GM12878 (cell line): ENCODE data around the gene B3GNT4. TPM values are rescaled to one million over a fixed set of nuclear protein-coding genes. Genes with fewer than 3 reads are reported as not detected.

ENCODE experiments used
- ATAC-seq: fragments of 200-7000 bp; cut with Tn5 transposase; 3 replicates; pipeline ENCODE4 v1.9.1; 2020; ENCODE audit warnings: mild to moderate bottlenecking, moderate library complexity
- BruUV-seq: library from RNA; stranded (reverse); fragments of 400-500 nt; replicated peaks from 2 replicates; lab custom pipeline; 2021; lab: Mats Ljungman, UMichigan
- CTCF ChIA-PET: fragments of 300-600 bp; sonication (Branson Sonifier 250); formaldehyde crosslinking; extraction: SDS; loops from one replicate; lab custom pipeline; 2021; ENCODE audit warnings: inconsistent platforms; lab: Yijun Ruan, JAX
- POLR2A ChIA-PET: fragments of 350-600 bp; formaldehyde crosslinking; extraction: SDS; loops from one replicate; lab custom pipeline; 2021; ENCODE audit warnings: inconsistent platforms; lab: Charles Lee
- RAD21 ChIA-PET: fragments of 300-600 bp; sonication (Branson Sonifier 250); formaldehyde crosslinking; loops from one replicate; lab custom pipeline; 2023; ENCODE audit warnings: antibody characterized with exemption; ENCODE audit not compliant: unreplicated experiment; lab: Charles Lee
- SMC1A ChIA-PET: fragments of 300-600 bp; sonication (Branson Sonifier 250); formaldehyde crosslinking; loops from one replicate; lab custom pipeline; 2023; ENCODE audit not compliant: unreplicated experiment, uncharacterized antibody; lab: Charles Lee
- DNase-seq: peaks from one replicate; pipeline ENCODE4 v3.0.0-alpha.2; 2011; ENCODE audit warnings: low read depth, low spot score
- FAIRE-seq: peaks from 3 replicates; lab custom pipeline; 2011; peaks lifted over from hg19 to GRCh38; lab: Jason Lieb, UNC
- H2AFZ ChIP-seq: 2 replicates; pipeline ENCODE4 v1.6.0; 2011; ENCODE audit warnings: low read depth, low read length, control low read depth; ENCODE audit not compliant: control insufficient read depth
- H3K27ac ChIP-seq: 2 replicates; pipeline ENCODE4 v1.5.1; 2011; ENCODE audit warnings: control low read depth; ENCODE audit not compliant: control insufficient read depth, insufficient read depth
- H3K27me3 ChIP-seq, 2 experiments: replicated peaks in 1 of 2; 2 replicates each; pipeline versions ENCODE4 v1.6.0 to v1.6.1; 2011; ENCODE audit warnings: low read length in 1 of 2; ENCODE audit not compliant: control insufficient read depth in 2 of 2, insufficient read depth in 2 of 2
- H3K36me3 ChIP-seq, 2 experiments: 2 replicates each; pipeline ENCODE4 v1.5.1; 2011; ENCODE audit warnings: low read length in 1 of 2; ENCODE audit not compliant: control insufficient read depth in 2 of 2, insufficient read depth in 2 of 2
- H3K4me1 ChIP-seq: 2 replicates; pipeline ENCODE4 v1.6.1; 2011; ENCODE audit warnings: mild to moderate bottlenecking, low read length, moderate library complexity, mixed read lengths; ENCODE audit not compliant: control insufficient read depth, insufficient read depth
- H3K4me2 ChIP-seq: 2 replicates; pipeline ENCODE4 v1.6.0; 2011; ENCODE audit warnings: control low read depth; ENCODE audit not compliant: control insufficient read depth, insufficient read depth
- H3K4me3 ChIP-seq: fragments of 200-600 bp; sonication (generic); 2 replicates; pipeline ENCODE4 v1.5.1; 2016
- H3K79me2 ChIP-seq: 2 replicates; pipeline ENCODE4 v1.6.0; 2011; ENCODE audit warnings: low read length; ENCODE audit not compliant: control insufficient read depth, insufficient read depth
- H3K9ac ChIP-seq: 2 replicates; pipeline ENCODE4 v1.8.0; 2011; ENCODE audit warnings: low read length, control low read depth, mixed read lengths; ENCODE audit not compliant: control insufficient read depth, insufficient read depth
- H3K9me3 ChIP-seq: replicated peaks from 3 replicates; pipeline ENCODE4 v1.5.1; 2011; ENCODE audit warnings: mild to moderate bottlenecking, low read length; ENCODE audit not compliant: control insufficient read depth, insufficient read depth
- H4K20me1 ChIP-seq: 2 replicates; pipeline ENCODE4 v1.6.0; 2011; ENCODE audit not compliant: control insufficient read depth, insufficient read depth
- CREM ChIP-seq: IDR thresholded peaks from 2 replicates; pipeline ENCODE4 v1.6.1; 2014; ENCODE audit warnings: antibody characterized with exemption, low read depth
- EGR1 ChIP-seq, 2 experiments: IDR thresholded peaks; 1 replicate in 1 of 2; 2 replicates in 1 of 2; pipeline ENCODE4 v1.6.1; 2011 to 2012; ENCODE audit warnings: low read depth in 2 of 2, low read length in 2 of 2, borderline replicate concordance in 1 of 2, mild to moderate bottlenecking in 1 of 2, moderate library complexity in 1 of 2
- EZH2 ChIP-seq: IDR thresholded peaks from 2 replicates; pipeline ENCODE4 v1.6.1; 2012; ENCODE audit warnings: low read depth, mild to moderate bottlenecking, control low read depth, inconsistent platforms, low read length, borderline replicate concordance; ENCODE audit not compliant: control insufficient read depth
- FOXK2 ChIP-seq: fragments of 450-650 bp; IDR thresholded peaks from 2 replicates; pipeline ENCODE4 v1.6.1; 2017; ENCODE audit warnings: mild to moderate bottlenecking, moderate library complexity
- HDGF ChIP-seq: fragments of 450-650 bp; IDR thresholded peaks from 2 replicates; pipeline ENCODE4 v1.6.1; 2016; ENCODE audit warnings: antibody characterized with exemption
- PAX5 ChIP-seq: IDR thresholded peaks from 2 replicates; pipeline ENCODE4 v1.6.1; 2011; ENCODE audit warnings: low read depth, low read length, borderline replicate concordance
- RAD21 ChIP-seq: IDR thresholded peaks from 2 replicates; pipeline ENCODE4 v1.6.1; 2011; ENCODE audit warnings: mild to moderate bottlenecking, low read depth, low read length, moderate library complexity; ENCODE audit not compliant: insufficient read depth
- RAD51 ChIP-seq: fragments of 450-650 bp; IDR thresholded peaks from 2 replicates; pipeline ENCODE4 v1.6.1; 2016; ENCODE audit warnings: moderate library complexity, mild to moderate bottlenecking, inconsistent platforms
- RB1 ChIP-seq: fragments of 450-650 bp; formaldehyde crosslinking; IDR thresholded peaks from 2 replicates; pipeline ENCODE4 v1.6.1; 2017; ENCODE audit warnings: mild to moderate bottlenecking, borderline replicate concordance
- SPI1 ChIP-seq: IDR thresholded peaks from 2 replicates; pipeline ENCODE4 v1.6.1; 2011; ENCODE audit warnings: low read depth, mild to moderate bottlenecking, low read length, moderate library complexity, borderline replicate concordance; ENCODE audit not compliant: insufficient read depth
- SREBF1 ChIP-seq: IDR thresholded peaks from 2 replicates; pipeline ENCODE4 v1.6.1; 2012; ENCODE audit warnings: mild to moderate bottlenecking, low read length
- STAT3 ChIP-seq: IDR thresholded peaks from 2 replicates; pipeline ENCODE4 v1.6.1; 2011; ENCODE audit warnings: low read depth, low read length, improper control_type of control experiment
- ZBTB33 ChIP-seq: fragments of 450-650 bp; IDR thresholded peaks from 2 replicates; pipeline ENCODE4 v1.6.1; 2017; ENCODE audit warnings: mild to moderate bottlenecking
- ZNF217 ChIP-seq: fragments of 450-650 bp; IDR thresholded peaks from 2 replicates; pipeline ENCODE4 v1.6.1; 2017; ENCODE audit warnings: antibody characterized with exemption, mild to moderate bottlenecking
- WGBS: methylation state at CpG from one replicate; pipeline ENCODE4 v1.1.6; 2016; ENCODE audit warnings: low lambda C conversion rate; ENCODE audit not compliant: insufficient replicate concordance, insufficient coverage; ENCODE audit errors: missing lambda C conversion rate; 5-methylcytosine and 5-hydroxymethylcytosine counted together
- in situ Hi-C: fragments of 300-500 bp; cut with MboI; formaldehyde crosslinking; loops from 9 replicates; pipeline ENCODE4 v1.14.3; 2018; ENCODE audit warnings: mixed read lengths
- intact Hi-C: fragments of 100-400 bp; cut with micrococcal nuclease; formaldehyde crosslinking; loops from one replicate; pipeline ENCODE4 v1.14.2; 2022; ENCODE audit not compliant: unreplicated experiment
- polyA plus RNA-seq, 11 experiments: library from polyadenylated mRNA; depleted of rRNA in 4 of 11; unstranded in 6 of 11; stranded (reverse) in 5 of 11; fragments of >200 nt; fragmentation: Nextera tagmentation in 4 of 11; fragmentation: Illumina TruSeq in 1 of 11; extraction: Ambion mirVana in 4 of 11; extraction: Trizol in 1 of 11; gene quantifications; 1 replicate in 1 of 11; 2 replicates in 10 of 11; pipeline versions ENCODE4 v1.2.1 to v1.2.3, GENCODE V29; 2011 to 2016; ENCODE audit warnings: inconsistent platforms in 2 of 11, missing spikeins in 2 of 11, low read depth in 1 of 11
- total RNA-seq, 4 experiments: library from RNA; depleted of rRNA in 3 of 4; stranded (reverse); fragments of >200 nt in 3 of 4; fragmentation: Illumina TruSeq in 1 of 4; extraction: Trizol in 1 of 4; gene quantifications; 2 replicates each; pipeline versions ENCODE4 v1.2.1 to v1.2.3, GENCODE V29; 2013 to 2021
- TF ChIP-seq, protein P1 (sequence below): fragments of 450-650 bp; IDR thresholded peaks from 2 replicates; pipeline ENCODE4 v1.6.1; 2017; ENCODE audit warnings: mild to moderate bottlenecking, moderate library complexity

B3GNT4 gene
- total and polyA plus RNA-seq, 10 of the 15 experiments (the other 5 are each of a cell fraction or from before 2014, with no cell fraction given): 0.04 to 0.95 (median 0.88) TPM; not detected in 7

- TF ChIP-seq EGR1 (IDR thresholded peaks at IDR 0.05; ENCODE audit: borderline replicate concordance in 1 of 2, low read depth in 2 of 2, low read length in 2 of 2) (no peak), FOXK2 (no peak), EZH2 (no peak), PAX5 (no peak), HDGF (no peak), ZBTB33 (no peak)
Measured at GRCh38 chr12:122208073-122208820, 4.7 kb downstream of the B3GNT4 start (continued).

- H3K27ac ChIP-seq: no peak overlapping the region
- peaks cover 5 to 27% of the 10 kb centered on the region in 2 experiments for H3K36me3 ChIP-seq
- no peak for FAIRE-seq
- ATAC-seq: no peak
- H3K9me3 ChIP-seq: no peaks in the 10 kb centered on the region
- BruUV-seq: no TSS peak
- no peaks in the 10 kb centered on the region for H4K20me1 ChIP-seq
- H3K27me3 ChIP-seq: no peaks in the 10 kb centered on the region
- in situ Hi-C loops: no loop called here
- ChIA-PET SMC1A (no interaction called here), RAD21 (no interaction called here), POLR2A (interaction anchor here (0.6 kb wide), 3 partner anchors 60 to 730 kb away, joined by 3 to 5 read pairs (median 4); no protein-coding TSS in a partner anchor), CTCF (interaction anchor here (0.6 to 1.6 kb wide), 5 partner anchors 8 to 92 kb away, joined by 3 to 6 read pairs (median 5); no protein-coding TSS in a partner anchor)
- intact Hi-C loops: no loop called here
- 91% methylated on average over 5 of the region's 5 CpGs for WGBS
- H3K9ac ChIP-seq: no peak overlapping the region
- H3K4me1 ChIP-seq: no peaks in the 10 kb centered on the region
- no peak overlapping the region for H3K4me3 ChIP-seq
- H3K4me2 ChIP-seq: no peak overlapping the region
- H2AFZ ChIP-seq: no peak overlapping the region
- H3K79me2 ChIP-seq: no peaks in the 10 kb centered on the region
- TF ChIP-seq CREM (no peak), RAD21 (no peak), SPI1 (no peak), SREBF1 (no peak), RAD51 (no peak), ZNF217 (no peak), RB1 (no peak), STAT3 (no peak)
- TF ChIP-seq, protein P1, sequence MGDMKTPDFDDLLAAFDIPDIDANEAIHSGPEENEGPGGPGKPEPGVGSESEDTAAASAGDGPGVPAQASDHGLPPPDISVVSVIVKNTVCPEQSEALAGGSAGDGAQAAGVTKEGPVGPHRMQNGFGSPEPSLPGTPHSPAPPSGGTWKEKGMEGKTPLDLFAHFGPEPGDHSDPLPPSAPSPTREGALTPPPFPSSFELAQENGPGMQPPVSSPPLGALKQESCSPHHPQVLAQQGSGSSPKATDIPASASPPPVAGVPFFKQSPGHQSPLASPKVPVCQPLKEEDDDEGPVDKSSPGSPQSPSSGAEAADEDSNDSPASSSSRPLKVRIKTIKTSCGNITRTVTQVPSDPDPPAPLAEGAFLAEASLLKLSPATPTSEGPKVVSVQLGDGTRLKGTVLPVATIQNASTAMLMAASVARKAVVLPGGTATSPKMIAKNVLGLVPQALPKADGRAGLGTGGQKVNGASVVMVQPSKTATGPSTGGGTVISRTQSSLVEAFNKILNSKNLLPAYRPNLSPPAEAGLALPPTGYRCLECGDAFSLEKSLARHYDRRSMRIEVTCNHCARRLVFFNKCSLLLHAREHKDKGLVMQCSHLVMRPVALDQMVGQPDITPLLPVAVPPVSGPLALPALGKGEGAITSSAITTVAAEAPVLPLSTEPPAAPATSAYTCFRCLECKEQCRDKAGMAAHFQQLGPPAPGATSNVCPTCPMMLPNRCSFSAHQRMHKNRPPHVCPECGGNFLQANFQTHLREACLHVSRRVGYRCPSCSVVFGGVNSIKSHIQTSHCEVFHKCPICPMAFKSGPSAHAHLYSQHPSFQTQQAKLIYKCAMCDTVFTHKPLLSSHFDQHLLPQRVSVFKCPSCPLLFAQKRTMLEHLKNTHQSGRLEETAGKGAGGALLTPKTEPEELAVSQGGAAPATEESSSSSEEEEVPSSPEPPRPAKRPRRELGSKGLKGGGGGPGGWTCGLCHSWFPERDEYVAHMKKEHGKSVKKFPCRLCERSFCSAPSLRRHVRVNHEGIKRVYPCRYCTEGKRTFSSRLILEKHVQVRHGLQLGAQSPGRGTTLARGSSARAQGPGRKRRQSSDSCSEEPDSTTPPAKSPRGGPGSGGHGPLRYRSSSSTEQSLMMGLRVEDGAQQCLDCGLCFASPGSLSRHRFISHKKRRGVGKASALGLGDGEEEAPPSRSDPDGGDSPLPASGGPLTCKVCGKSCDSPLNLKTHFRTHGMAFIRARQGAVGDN: no peak
- no peak for DNase-seq
Measured at GRCh38 chr12:122215771-122216170, 12.3 kb downstream of the B3GNT4 start.
